Loucy (cell line): Measurements from ENCODE around the gene ISLR.

ENCODE experiments used
- CTCF ChIP-seq: fragments of 200-600 bp; sonication (generic); conservative IDR thresholded peaks from 2 replicates; pipeline ENCODE4 v1.5.1; 2014; ENCODE audit warnings: mild to moderate bottlenecking, antibody characterized with exemption, low read length
- EZH2phosphoT487 ChIP-seq: fragments of 200-600 bp; IDR thresholded peaks from 2 replicates; pipeline ENCODE4 v1.6.1; 2018; ENCODE audit warnings: antibody characterized with exemption, mild to moderate bottlenecking, moderate library complexity, borderline replicate concordance

- TF ChIP-seq CTCF, result no peak
- TF ChIP-seq EZH2phosphoT487, result no peak
Measured at GRCh38 chr15:74172701-74173379, 670 bp upstream of the ISLR start.
